ENCODE results near the gene ERMP1.

The ERMP1 gene

GRCh38 chr9:5852987-5853386, 20.1 kb upstream of the ERMP1 start:
- DNase-seq (ENCODE audit: low spot score), result no peak

GRCh38 chr9:5851445-5851844, 18.5 kb upstream of the ERMP1 start:
- DNase-seq (ENCODE audit: low spot score), result no peak

- no peak for DNase-seq (ENCODE audit: low spot score)
Measured at GRCh38 chr9:5850724-5851122, 17.8 kb upstream of the ERMP1 start.

- no peak for DNase-seq (ENCODE audit: low spot score)
Measured at GRCh38 chr9:5848372-5848882, 15.5 kb upstream of the ERMP1 start.

GRCh38 chr9:5846501-5846921, 13.6 kb upstream of the ERMP1 start:
- DNase-seq (ENCODE audit: low spot score), result no peak

- DNase-seq (ENCODE audit: low spot score), result no peak
Measured at GRCh38 chr9:5846096-5846495, 13.2 kb upstream of the ERMP1 start.

GRCh38 chr9:5845157-5845531, 12.2 kb upstream of the ERMP1 start:
- DNase-seq (ENCODE audit: low spot score), result no peak

GRCh38 chr9:5843794-5844471, 11.0 kb upstream of the ERMP1 start:
- DNase-seq (ENCODE audit: low spot score), result no peak

GRCh38 chr9:5842929-5843793, 10.2 kb upstream of the ERMP1 start:
- DNase-seq (ENCODE audit: low spot score), result no peak

- DNase-seq (ENCODE audit: low spot score), result no peak
Measured at GRCh38 chr9:5841771-5842573, 9.1 kb upstream of the ERMP1 start.

- DNase-seq (ENCODE audit: low spot score), result no peak
Measured at GRCh38 chr9:5840788-5841187, 7.9 kb upstream of the ERMP1 start.

GRCh38 chr9:5839572-5839902, 6.6 kb upstream of the ERMP1 start:
- DNase-seq (ENCODE audit: low spot score), result no peak

- no peak for DNase-seq (ENCODE audit: low spot score)
Measured at GRCh38 chr9:5838884-5839571, 6.1 kb upstream of the ERMP1 start.

- no peak for DNase-seq (ENCODE audit: low spot score)
Measured at GRCh38 chr9:5835808-5836207, 2.9 kb upstream of the ERMP1 start.

- no peak for DNase-seq (ENCODE audit: low spot score)
Measured at GRCh38 chr9:5834214-5834613, 1.3 kb upstream of the ERMP1 start.

GRCh38 chr9:5832071-5832537, 813 bp downstream of the ERMP1 start:
- no peak for DNase-seq (ENCODE audit: low spot score)

- DNase-seq (ENCODE audit: low spot score), result no peak
Measured at GRCh38 chr9:5825895-5826622, 6.9 kb downstream of the ERMP1 start.

- no peak for DNase-seq (ENCODE audit: low spot score)
Measured at GRCh38 chr9:5825223-5825622, 7.7 kb downstream of the ERMP1 start.

- no peak for DNase-seq (ENCODE audit: low spot score)
Measured at GRCh38 chr9:5820425-5820824, 12.5 kb downstream of the ERMP1 start.

GRCh38 chr9:5819174-5819573, 13.7 kb downstream of the ERMP1 start:
- DNase-seq (ENCODE audit: low spot score), result no peak

GRCh38 chr9:5818424-5819142, 14.3 kb downstream of the ERMP1 start:
- DNase-seq (ENCODE audit: low spot score), result no peak

Measured in COLO829 (cell line).